GM18505 (cell line): Measurements from ENCODE around the gene PACC1.

Experiments used
- ATAC-seq: cut with Tn5 transposase; IDR thresholded peaks from one replicate; pipeline ENCODE4 v1.9.1; 2021; ENCODE audit not compliant: unreplicated experiment
- POLR2A ChIP-seq: IDR thresholded peaks from 4 replicates; pipeline ENCODE4 v1.6.1; 2011; ENCODE audit warnings: borderline replicate concordance; ENCODE audit not compliant: insufficient read depth, insufficient read length; ENCODE audit errors: extremely low read depth

The PACC1 gene

DNA sequence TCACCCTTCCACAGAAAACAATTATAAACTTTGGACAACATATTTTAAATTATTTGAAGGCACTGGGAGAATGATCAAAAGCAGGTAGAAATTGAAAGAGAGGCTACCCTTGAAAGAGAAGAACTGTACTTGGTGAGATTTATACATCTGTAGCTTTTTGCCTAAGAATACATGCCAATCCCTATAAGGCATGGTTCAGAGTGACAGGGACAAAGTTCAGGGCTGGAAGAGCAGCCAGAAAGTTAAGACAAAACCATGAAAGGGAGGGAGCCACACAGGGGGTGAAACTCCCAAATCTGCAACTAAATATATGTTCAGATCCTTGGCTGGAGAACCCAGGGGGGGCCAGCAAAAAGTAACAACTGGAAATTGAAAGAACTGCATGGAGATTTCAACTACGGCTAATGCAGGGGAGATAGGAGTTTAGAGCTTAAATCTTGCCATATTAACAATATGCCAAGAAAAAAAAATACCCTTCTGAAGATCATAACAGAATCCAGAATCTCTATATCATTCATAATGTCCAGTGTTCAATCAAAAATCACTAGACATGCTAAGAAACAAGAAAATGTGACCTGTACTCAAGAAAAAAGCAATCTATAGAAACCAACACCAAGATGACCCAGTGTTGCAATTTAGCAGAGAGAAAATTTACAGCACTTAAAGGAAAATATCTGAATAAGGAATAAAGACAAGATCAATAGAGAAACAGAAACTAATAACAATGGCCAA lies 25.5 kb downstream of the PACC1 start:
- TF ChIP-seq POLR2A = no peak
- no peak for ATAC-seq

DNA sequence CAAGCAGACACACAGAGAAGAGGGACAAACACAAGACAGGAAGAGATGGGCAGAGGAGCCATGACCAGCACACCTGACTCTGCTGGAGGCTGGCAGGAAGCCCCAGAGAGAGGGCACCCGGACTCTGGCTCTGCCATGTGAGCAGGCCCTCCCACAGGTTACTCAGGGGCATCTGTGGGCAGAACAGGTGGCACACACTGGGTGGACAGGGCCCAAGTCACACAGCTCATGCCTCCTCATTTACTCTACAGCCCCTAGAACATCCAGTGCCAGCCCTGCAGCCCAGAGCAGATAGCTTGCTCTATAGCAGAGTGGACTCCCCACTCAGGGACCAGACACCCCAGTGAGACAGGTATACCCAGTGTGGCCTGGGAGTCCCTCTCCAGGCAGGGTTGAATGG lies 28.7 kb downstream of the PACC1 start:
- ATAC-seq = no peak
- no peak for TF ChIP-seq POLR2A

DNA sequence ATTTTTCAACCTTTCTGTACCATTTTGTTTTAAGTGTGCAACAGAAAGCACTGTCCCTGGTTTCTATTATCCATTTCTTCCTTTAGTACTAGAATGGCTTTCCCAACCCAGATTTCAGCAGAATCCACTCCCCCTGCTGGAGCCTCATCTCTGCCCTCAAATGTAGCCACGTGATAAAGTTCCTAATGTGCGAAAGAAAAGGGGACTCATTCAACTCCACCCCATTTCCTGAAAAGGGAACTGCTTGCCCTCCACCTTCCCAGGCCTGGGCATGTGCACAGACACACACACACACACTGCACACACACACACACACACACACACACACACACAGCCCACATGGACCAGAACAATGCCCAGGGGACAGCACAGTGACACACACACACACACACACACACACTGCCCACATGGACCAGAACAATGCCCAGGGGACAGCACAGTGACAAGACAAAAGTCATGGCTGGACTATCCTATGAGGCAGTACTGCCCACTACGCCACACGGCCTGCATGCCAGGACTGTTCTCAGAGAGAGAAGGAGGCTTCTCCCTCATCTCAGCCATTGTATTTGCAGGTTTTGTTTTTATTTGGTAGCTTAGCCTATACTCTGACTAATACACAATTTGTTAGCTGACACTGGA lies 33.2 kb downstream of the PACC1 start:
- no peak for ATAC-seq
- TF ChIP-seq POLR2A = no peak

DNA sequence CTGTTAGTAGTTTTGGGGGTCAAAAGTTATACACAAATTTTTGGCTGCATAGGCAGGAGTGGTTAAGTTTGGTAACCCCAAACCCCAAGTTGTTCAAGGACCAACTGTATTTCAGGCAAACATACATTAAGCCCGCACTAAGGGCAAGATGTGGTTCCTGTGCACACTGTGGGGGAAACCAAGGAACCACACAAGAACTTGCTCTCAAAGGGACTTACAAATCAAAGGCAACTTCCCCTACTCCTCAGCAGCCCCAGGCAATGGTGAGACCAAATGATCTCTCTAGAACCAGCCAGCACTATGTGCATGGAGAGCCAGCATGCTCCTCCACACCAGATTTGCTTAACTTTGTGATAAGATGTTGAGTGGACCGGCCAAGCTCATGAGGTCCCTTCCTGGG lies 35.3 kb downstream of the PACC1 start:
- no peak for ATAC-seq
- TF ChIP-seq POLR2A = no peak

DNA sequence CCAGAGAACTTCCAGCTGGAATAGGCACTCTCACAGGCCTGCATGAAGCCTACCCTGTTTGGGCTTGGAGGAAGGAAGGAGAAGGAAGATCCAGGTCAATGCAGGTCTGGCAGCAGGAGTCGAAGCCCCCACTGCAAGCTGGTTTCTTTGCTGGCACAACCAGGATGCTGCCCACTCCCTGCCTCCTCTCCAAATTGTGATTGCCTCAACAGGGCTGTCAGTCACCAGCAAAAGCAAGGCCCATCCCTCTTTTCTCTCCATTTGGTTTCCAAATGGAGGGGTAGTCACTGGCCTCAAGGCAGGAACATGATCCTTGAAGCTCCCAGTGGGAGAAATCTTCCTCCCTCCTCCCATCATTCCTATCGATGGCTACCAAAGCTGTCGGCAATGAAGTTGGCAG lies 37.0 kb downstream of the PACC1 start:
- TF ChIP-seq POLR2A = no peak
- ATAC-seq = no peak

DNA sequence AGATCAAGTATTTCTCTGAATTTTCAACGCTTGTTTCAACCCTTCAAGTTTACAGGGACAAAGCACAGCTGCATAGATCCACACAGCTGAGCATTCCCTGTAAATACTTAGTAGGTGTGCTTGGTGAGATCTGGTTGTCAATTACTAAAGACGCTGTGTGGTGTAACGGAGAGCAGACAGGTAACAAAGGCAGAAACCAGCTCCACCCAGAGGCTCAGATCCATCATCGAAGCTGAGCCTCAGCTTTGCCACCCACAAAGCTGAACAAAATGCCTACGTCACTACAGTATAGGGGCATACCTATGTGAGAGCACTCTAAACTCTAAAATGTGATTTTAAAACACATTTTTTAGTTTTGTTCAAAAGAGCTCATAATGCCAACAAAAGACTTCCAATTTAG lies 38.7 kb downstream of the PACC1 start:
- ATAC-seq = no peak
- TF ChIP-seq POLR2A = no peak

DNA sequence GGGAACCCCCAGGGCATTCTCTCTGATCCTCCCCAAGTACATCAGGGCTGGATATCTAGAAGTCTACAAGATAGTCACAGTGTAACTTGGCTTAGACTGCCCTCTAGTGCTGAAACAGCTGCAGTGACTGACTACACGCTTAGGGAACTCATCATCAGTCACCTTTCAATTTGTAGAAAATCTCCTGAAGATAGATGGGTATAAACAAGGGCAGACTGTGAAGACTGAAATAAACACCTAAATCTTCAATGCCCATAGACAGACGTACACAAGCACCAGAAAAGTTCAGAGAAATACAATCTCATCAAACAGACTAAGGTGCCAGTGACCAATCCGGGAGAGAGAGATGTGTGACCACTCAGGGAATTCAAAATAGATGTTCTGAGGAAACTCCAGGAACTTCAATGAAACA lies 46.6 kb downstream of the PACC1 start:
- peak; percentile 55 for ATAC-seq
- TF ChIP-seq POLR2A = no peak

DNA sequence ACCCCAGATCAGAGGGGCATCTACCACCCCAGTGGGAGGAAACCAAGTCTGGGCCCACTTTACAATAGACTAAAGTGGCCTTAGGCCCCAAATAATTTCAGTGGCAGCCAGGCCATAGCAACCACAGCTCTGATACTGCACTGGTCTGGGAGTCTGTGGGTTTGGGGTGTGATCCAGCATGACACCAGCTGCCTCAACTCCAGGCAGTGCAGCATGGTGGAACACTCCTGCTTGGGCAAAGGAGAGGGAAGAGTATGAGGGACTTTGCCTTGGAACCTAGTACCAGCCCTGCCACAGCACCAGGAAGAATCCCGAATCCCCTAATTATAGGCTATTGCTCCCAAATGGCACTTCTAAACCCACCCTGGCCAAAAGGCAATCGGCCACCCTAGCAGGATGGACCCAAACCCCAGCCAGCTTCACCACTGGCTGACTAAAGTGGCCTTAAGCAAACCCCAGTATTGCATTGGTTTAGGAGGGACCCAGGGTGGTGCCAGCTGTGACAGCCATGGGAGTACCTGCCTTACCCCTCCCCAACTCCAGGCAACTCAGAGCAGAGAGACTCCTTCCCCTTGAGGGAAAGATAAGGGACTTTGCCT lies 47.1 kb downstream of the PACC1 start:
- TF ChIP-seq POLR2A = no peak
- peak; percentile 27 for ATAC-seq

DNA sequence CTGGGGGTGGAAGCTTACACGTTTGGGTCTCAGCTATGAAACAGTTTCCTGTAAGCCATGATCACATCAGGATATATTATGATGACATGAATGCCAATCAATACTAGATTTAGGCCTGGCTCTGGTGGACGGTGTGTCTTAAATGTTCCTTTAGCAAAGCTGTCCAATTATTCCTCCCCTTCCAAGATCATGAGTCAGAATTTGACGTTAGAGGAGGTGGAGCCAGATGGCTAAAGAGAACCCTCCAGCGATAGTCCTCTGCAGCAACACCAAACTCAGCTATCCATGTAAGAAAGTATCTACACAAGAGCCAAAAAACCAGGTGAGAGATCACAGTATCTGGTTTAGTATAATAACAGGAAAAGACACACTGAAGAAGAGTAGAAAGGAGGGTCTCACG lies 47.8 kb downstream of the PACC1 start:
- TF ChIP-seq POLR2A = no peak
- ATAC-seq = no peak

DNA sequence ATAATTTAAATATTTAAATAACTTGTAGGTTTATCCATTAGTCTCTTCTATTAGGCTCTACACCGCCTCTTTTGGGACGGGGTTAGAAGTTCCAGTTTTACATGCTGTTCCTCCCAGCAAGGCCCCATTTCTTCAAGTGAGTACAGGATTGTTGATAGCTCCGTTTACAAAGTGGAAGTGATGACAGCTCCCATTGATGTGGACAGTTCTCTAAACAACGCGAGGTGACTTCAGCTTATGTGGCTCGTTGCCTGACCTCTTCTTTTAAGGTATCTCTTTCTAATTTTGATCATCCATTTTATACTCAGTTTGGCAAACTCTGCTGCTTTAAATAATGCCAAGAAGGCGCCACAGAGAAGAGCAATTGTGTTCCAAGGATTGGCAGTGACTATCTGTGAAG lies 49.7 kb downstream of the PACC1 start:
- no peak for ATAC-seq

DNA sequence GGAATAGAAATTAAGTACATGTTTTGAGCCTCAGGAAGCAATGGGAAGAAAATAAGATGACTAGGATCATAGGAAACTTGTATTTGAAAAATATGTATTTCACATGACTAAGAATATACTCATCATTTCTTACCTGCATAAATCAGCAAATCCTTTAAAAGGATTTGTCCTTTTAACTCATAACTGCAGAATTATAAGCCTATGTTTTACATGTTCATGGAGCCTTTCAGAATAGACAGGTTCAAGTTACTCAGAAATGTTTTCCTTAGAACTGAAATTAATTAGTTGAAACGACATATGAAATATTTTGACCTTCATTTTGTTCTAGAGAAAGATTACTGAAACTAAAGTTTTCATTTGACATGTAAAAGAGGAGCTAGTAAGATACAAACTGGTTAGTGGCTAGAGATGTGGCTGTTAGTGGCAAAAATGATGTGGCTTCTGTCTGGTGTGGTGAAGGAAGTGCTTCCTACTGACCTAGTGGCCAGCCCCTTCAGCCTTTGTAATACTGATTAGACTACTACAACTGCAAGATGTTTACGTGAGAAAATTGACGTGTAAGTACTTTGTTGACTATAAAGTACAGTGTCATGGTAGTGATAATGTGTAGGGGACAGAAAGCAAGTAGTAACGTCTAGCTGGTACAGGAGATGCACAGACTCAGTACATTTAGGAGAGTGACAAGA lies 54.7 kb downstream of the PACC1 start:
- TF ChIP-seq POLR2A = no peak
- ATAC-seq = no peak

More for the DNA sequence above, 49.7 kb downstream of the PACC1 start:
- no peak for TF ChIP-seq POLR2A

DNA sequence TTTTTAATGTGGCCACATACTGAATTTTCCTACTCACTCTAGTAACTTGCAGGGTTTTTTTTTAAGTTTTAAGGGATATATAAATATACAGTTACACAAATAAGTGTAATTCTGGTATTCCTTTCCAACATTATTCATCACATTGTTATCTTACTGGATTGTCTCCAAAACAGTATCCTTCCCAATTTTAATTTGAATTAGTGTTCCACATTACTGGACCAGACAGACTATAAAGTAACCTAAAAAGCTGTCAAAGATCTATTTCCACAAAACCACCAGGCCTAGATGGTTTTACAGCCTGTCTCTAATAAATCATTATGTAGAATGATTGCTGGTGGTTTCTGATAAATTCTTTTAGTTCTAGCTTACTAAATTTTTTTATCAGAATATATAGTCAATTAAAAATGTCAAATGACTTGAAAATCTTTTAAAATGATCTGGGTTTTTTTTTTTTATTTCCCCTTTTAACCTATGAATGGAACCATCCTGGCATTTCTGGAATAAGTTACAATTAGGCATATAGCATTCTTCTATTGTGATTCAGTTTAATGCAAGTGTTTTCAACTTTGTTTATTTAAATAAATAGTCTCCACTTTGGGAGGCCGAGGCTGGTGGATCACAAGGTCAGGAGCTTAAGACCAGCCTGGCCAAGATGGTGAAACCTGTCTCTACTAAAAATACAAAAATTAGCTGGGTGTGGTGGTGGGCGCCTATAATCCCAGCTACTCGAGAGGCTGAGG lies 59.3 kb downstream of the PACC1 start:
- no peak for ATAC-seq

DNA sequence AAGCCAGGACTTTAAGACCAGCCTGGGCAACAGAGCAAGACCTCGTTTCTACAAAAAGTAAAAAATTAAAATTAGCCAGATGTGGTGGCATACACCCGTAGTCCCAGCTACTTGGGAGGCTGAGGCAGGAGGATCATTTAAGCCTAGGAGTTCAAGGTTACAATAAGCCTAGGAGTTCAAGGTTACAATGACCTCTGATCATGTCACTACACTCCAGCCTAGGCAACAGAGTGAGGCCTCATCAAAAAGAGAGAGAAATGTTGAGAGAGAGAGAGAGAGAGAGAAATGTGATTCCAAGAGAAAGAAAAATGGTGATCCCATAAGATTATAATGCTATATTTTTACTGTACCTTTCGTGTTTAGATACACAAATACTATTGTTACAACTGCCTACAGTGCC lies 60.2 kb downstream of the PACC1 start:
- no peak for TF ChIP-seq POLR2A
- no peak for ATAC-seq

More for the DNA sequence above, 59.3 kb downstream of the PACC1 start:
- TF ChIP-seq POLR2A = no peak
